SH-SY5Y (cell line): ENCODE measurements around the gene MORN1.

Source experiments
- GATA2 ChIP-seq: IDR thresholded peaks from 2 replicates; pipeline ENCODE4 v1.6.1; 2011; ENCODE audit warnings: mild to moderate bottlenecking, low read depth, low read length
- GATA3 ChIP-seq: IDR thresholded peaks from 2 replicates; pipeline ENCODE4 v1.6.1; 2011; ENCODE audit warnings: low read depth, mild to moderate bottlenecking, low read length, moderate library complexity

DNA sequence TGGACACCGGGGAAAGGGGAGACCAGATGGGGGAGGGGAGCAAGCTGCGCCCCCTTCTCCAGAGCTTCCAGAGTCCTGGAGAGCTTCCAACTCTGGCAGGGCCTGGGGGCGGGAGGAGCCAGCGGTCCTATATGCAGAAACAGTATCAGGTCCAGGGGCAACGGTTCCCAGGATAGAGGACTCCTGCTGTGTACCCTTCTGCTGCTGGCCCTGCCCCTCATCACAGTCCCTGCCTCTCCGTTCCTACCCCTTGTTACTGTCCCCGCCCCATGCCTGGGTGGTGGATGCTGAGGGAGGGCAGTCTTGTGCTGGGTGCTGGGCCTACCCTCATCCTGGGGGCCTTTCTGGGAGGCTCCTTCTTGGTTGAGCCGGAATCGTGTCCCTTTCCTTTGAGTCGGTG lies 40.2 kb upstream of the MORN1 start:
- TF ChIP-seq GATA3, result no peak
- TF ChIP-seq GATA2, result no peak
